Measurements from ENCODE around the gene MPP3.
"Not testable (repeated sequence)": the region's sequence is repeated elsewhere in the genome, so short reads cannot be mapped to it uniquely, and the experiment has no call there.

The MPP3 gene

DNA sequence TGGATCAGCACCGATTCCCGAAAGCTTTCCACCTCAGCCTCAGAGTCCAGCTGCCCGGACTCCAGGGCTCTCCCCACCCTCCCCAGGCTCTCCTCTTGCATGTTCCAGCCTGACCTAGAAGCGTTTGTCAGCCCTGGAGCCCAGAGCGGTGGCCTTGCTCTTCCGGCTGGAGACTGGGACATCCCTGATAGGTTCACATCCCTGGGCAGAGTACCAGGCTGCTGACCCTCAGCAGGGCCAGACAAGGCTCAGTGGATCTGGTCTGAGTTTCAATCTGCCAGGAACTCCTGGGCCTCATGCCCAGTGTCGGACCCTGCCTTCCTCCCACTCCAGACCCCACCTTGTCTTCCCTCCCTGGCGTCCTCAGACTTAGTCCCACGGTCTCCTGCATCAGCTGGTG lies 29.0 kb upstream of the MPP3 start:
- DNase-seq (ENCODE audit: low read depth): no peak

- DNase-seq (ENCODE audit: low read depth): no peak
Measured at GRCh38 chr17:43860927-43861622, 28.1 kb upstream of the MPP3 start.

- no peak for DNase-seq (ENCODE audit: low read depth)
Measured at GRCh38 chr17:43860077-43860725, 27.3 kb upstream of the MPP3 start.

DNA sequence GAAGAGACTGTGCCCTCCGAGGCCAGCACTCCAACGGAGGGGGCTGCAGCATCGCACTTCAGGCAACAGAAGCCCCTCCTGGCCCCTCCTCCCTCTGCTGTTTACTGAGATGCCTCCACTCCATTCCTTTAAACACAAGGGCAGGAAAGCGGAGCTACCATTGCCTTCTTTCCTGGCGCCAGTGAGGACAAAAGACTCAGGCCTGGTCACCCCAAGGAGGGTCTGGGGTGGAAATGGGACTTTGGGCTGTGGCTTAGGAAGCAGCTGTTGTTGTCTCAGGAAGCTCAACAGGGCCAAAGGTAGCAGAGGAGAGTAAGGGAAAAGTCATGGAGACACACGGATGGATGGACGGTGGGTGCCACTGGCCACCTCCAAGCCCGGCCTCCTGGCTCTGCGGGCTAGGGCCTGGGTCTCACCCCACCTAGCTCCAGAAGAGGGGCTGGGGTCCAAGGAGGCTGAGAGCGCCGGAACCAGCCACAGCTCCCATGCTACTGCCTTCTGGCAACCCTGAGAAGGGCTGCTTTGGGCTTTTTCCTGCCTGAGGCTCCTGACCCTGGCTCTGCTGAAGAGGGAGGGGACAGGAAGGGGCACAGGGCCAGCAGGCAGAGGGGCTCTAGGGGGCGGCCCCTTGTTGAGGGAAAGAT lies 25.1 kb upstream of the MPP3 start:
- DNase-seq (ENCODE audit: low read depth): no peak

- DNase-seq (ENCODE audit: low read depth): no peak
Measured at GRCh38 chr17:43857141-43857540, 24.2 kb upstream of the MPP3 start.

GRCh38 chr17:43856141-43856540 lies 23.2 kb upstream of the MPP3 start:
- DNase-seq (ENCODE audit: low read depth): no peak

- no peak for DNase-seq (ENCODE audit: low read depth)
Measured at GRCh38 chr17:43855061-43855460, 22.1 kb upstream of the MPP3 start.

GRCh38 chr17:43854498-43854897 lies 21.6 kb upstream of the MPP3 start:
- no peak for DNase-seq (ENCODE audit: low read depth)

DNA sequence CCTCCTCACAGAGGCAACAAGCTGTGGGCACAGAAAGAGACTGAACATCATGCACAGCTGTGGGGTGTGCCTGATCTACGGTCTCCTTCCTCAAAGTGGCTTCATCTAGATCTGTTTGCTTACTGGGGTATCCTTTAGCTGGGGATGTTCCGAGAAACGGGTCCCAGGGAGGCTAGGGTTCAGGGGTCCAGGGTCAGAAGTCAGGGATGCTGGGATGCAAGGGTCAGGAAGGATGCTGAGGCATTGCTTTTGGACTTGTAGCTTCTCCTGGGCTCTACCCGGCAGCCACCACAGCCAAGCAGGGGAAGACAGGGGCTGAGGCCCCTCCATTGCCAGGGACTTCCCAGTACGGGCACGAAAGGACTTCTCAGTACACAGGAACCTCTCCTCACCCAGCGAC lies 20.6 kb upstream of the MPP3 start:
- no peak for DNase-seq (ENCODE audit: low read depth)

DNA sequence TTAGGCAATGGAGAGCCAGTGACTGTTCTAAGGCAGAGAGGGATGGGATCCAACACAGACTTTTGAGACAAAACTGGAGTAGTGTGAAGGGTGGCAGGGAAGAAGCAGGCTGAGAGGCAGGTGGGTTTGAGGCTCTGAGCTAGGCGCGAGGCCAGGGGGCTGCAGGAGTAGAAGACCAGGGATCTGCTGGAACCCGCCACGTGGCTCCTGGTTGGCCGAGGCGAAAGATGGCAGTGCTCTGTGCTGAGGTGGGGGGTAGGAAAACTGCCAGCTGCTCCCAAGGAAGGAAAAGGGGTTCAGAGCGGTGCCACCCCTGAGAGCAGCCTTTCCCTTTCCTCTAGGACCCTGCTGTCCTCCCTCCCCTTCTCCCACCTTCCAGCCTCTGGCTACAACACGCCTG lies 19.6 kb upstream of the MPP3 start:
- DNase-seq (ENCODE audit: low read depth): no peak

DNA sequence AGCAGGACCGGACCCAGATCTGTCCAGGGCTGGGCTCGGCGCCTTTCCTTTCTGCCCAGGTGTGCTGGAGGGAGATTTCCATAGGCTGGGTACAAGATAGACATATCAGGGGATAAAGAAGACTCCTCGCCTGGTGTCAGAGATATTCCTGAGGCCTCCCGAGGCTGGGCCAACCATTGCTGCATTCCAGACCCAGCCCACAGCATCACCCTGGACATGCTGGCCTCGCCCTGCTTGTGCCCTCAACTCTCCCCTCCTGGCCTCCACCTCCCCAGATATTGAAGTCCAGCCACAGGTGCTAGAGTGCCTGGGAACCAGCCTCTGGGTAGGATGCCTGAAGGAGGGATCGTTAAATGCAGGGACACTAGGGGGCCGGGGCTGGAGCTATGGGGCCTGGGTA lies 16.2 kb upstream of the MPP3 start:
- DNase-seq (ENCODE audit: low read depth): no peak

- no peak for DNase-seq (ENCODE audit: low read depth)
Measured at GRCh38 chr17:43848601-43849000, 15.7 kb upstream of the MPP3 start.

- no peak for DNase-seq (ENCODE audit: low read depth)
Measured at GRCh38 chr17:43846963-43847371, 14.0 kb upstream of the MPP3 start, which contains the start of gene CD300LG. Gene CD300LG (plus strand): TSS chr17:43847176. CDS start chr17:43847217, 41 bp downstream.

- peak; percentile 72 for DNase-seq (ENCODE audit: low read depth)
Measured at GRCh38 chr17:43846221-43846712, 13.3 kb upstream of the MPP3 start.

- DNase-seq (ENCODE audit: low read depth): no peak
Measured at GRCh38 chr17:43845766-43846165, 12.8 kb upstream of the MPP3 start.

DNA sequence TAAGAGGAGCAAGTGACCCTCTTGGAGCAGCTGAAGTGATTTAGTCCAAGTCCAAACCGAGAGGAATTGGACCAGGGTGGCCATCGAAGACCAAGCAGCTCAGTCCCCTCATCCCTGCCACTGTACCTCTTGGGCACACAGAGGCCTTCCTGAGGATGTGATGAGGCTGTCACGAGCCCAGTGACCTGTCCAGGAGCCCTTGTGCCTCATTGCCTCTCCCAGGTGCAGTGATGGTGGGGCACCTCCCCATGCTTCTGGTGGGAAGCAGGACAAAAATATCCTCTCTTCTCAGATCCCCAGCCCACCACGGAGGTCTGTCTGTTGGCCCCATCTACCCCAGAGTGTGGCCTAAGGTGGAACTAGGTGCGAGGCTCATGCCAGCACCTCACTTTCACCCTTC lies 11.3 kb upstream of the MPP3 start:
- no peak for DNase-seq (ENCODE audit: low read depth)

GRCh38 chr17:43842975-43843325 lies 10.0 kb upstream of the MPP3 start:
- no peak for DNase-seq (ENCODE audit: low read depth)

DNA sequence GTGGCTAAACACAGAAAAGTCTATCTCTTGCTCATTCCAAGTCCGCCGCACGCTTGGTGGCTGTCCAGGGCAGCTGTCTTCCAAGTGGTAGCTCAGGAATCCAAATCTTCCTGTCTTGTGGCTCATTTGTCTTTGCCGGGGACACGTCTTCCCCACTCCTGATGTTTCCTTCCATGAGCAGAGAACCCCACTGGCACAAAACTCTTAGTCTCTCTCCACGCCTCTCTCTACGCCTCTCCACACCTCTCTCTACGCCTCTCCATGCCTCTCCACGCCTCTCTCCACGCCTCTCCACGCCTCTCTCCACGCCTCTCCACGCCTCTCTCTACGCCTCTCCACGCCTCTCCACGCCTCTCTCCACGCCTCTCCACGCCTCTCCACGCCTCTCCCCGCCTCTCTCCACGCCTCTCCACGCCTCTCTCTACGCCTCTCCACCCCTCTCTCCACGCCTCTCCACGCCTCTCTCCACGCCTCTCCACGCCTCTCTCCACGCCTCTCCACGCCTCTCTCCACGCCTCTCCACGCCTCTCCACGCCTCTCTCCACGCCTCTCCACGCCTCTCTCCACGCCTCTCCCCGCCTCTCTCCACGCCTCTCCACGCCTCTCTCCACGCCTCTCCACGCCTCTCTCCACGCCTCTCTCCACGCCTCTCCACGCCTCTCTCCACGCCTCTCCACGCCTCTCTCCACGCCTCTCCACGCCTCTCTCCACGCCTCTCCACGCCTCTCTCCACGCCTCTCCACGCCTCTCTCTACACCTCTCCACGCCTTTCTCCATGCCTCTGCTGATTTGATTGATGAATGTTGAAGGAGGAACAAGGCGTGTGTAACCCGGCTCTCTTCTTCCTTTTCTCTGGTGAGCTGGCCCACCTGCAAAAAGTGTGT lies 9.4 kb upstream of the MPP3 start:
- DNase-seq (ENCODE audit: low read depth): not testable (repeated sequence)

DNA sequence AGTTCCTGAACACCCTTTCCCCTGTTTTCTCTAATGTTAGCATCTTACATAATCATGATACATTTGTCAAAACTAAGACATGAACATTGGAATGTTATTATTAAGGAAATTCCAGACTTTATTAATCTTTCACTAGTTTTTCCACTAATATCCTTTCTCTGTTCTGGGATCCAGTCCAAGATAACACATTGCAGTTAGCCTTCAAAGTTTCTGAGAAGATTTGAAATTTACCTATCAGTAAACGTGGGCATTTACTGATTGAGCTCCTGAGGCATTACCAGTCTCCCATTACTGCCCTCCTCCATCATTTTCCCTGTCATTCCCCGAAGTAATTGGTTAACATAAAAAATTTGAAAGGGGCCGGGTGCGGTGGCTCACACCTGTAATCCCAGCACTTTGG lies 8.3 kb upstream of the MPP3 start:
- DNase-seq (ENCODE audit: low read depth): no peak

DNA sequence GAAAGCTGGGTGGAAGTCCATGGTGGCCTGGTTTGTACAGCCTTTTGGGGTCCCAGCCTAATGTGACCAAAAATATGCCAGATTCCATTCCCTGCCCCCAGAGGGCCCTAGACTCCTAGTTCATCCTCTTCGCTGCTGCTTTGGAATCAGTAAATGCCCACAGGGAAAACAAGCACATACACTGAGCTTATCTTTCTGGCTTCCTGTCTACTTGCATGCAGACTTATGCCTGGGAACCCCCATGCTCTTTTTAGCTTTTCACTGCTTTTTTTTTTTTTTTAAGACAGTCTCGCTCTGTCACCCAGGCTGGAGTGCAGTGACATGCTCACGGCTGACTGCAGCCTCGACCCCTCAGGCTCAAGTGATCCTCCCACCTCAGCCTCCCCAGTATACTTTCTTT lies 7.9 kb upstream of the MPP3 start:
- DNase-seq (ENCODE audit: low read depth): no peak

- DNase-seq (ENCODE audit: low read depth): no peak
Measured at GRCh38 chr17:43839670-43840108, 6.7 kb upstream of the MPP3 start.

GRCh38 chr17:43834106-43834505 lies 1.2 kb upstream of the MPP3 start:
- DNase-seq (ENCODE audit: low read depth): no peak

Measured in stimulated activated CD8-positive, alpha-beta memory T cell treated with anti-CD3 and anti-CD28 coated beads, Interleukin-15, amount 100 ng/mL, for 24 hours (primary cell).